ENCODE data around the gene DCAF8L2. TPM values are rescaled to one million over a fixed set of nuclear protein-coding genes. Genes with fewer than 3 reads are reported as not detected.
"Not testable (repeated sequence)": the region's sequence is repeated elsewhere in the genome, so short reads cannot be mapped to it uniquely, and the experiment has no call there.

DCAF8L2 gene
- total RNA-seq (2016; rRNA removed; fragmentation: Illumina TruSeq; extraction: Trizol) = not detected in 2 replicates
- not detected in 2 replicates for total RNA-seq (2016; cell fraction: cytosol; rRNA removed; fragmentation: Illumina TruSeq; extraction: Trizol; ENCODE audit: low read depth)
- not detected in 2 replicates for total RNA-seq (2016; cell fraction: insoluble cytoplasmic fraction; rRNA removed; fragmentation: Illumina TruSeq; extraction: Trizol)
- total RNA-seq (2016; cell fraction: membrane; rRNA removed; fragmentation: Illumina TruSeq; extraction: Trizol) = not detected in 2 replicates
- total RNA-seq (2016; cell fraction: nucleus; rRNA removed; fragmentation: Illumina TruSeq; extraction: Trizol) = not detected in 2 replicates
- not detected in 2 replicates for polyA plus RNA-seq (2011; rRNA removed)
- polyA plus RNA-seq (2011; cell fraction: cytosol; rRNA removed) = not detected in 2 replicates
- not detected in 2 replicates for polyA plus RNA-seq (2011; cell fraction: nucleus; rRNA removed)
- not detected in 2 replicates for polyA plus RNA-seq (2012)
- polyA plus RNA-seq (2016; cell fraction: cytosol; fragmentation: Illumina TruSeq; extraction: Trizol; ENCODE audit: low read depth) = not detected in 2 replicates
- polyA plus RNA-seq (2016; cell fraction: insoluble cytoplasmic fraction; fragmentation: Illumina TruSeq; extraction: Trizol; ENCODE audit: low read depth) = not detected in 2 replicates
- not detected in 2 replicates for polyA plus RNA-seq (2016; cell fraction: membrane; fragmentation: Illumina TruSeq; extraction: Trizol; ENCODE audit: low read depth)
- polyA plus RNA-seq (2016; cell fraction: nucleus; fragmentation: Illumina TruSeq; extraction: Trizol; ENCODE audit: insufficient read depth, low read depth) = not detected in 2 replicates
- polyA minus RNA-seq (2011; rRNA and poly(A)+ RNA removed; ENCODE audit: low replicate concordance) = not detected in 2 replicates
- not detected in 2 replicates for polyA minus RNA-seq (2011; cell fraction: cytosol; rRNA and poly(A)+ RNA removed)
- not detected in 2 replicates for polyA minus RNA-seq (2011; cell fraction: nucleus; rRNA and poly(A)+ RNA removed)
- Bru-seq, nascent RNA = percentile 1 among the genes with signal in this experiment
- not detected for BruChase-seq, experiment 1, labeled RNA remaining after a 6-hour chase
- BruChase-seq, experiment 2, labeled RNA remaining after a 2-hour chase = not detected
- long read RNA-seq, experiment 1 = 0 reads
- long read RNA-seq, experiment 2 = 0 reads

DNA sequence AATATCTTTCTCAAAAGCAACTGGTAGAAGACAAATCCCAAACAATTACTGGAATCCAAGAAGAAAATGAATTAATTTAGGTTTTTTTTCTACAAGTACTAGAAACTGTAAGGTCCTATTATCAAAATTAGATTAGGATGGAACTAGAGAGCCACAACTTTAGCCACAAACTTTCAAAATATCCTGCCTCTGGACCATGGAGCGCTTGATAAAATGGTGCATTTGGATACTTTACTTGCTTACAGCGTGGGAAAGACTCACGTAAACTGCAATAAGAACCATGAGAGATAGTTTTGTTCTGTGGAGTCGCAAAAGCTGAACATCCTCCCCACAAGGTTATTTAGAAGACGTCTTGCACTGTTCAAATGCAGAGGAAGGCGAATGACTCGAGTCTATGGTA, at the start of gene DCAF8L2:
TSS of gene DCAF8L2 (plus strand) at position 301 of the 400 bp plus-strand sequence. CDS start 156,552 bp downstream, outside the sequence.
- in situ Hi-C loops (cut with HindIII; ENCODE audit: extremely low pct_ligation_motif_present, low pct_unique_long_range_greater_than_20kb) (no loop called here), intact Hi-C loops (cut with micrococcal nuclease; ENCODE audit: unreplicated experiment) (no loop called here)
- 64% methylated on average over 7 of the region's 7 CpGs for WGBS (ENCODE audit: low lambda C conversion rate)
- POLR2A ChIA-PET = no interaction called here
- no peak for DNase-seq (ENCODE audit: low spot score)
- no peak for TF ChIP-seq HMG20A (CRISPR knock-in tag; IDR thresholded peaks at IDR 0.05; ENCODE audit: borderline replicate concordance)
- TF ChIP-seq CCDC6 (CRISPR knock-in tag; IDR thresholded peaks at IDR 0.05) = no peak
- no peak for TF ChIP-seq RFX5 (IDR thresholded peaks at IDR 0.05; ENCODE audit: low read depth, low read length)
- no peak for TF ChIP-seq SUZ12 (IDR thresholded peaks at IDR 0.05; ENCODE audit: low read depth, low read length)
- TF ChIP-seq ZNF510 (CRISPR knock-in tag; IDR thresholded peaks at IDR 0.05; ENCODE audit: low read depth) = no peak
- no peak for TF ChIP-seq FIP1L1 (IDR thresholded peaks at IDR 0.05; ENCODE audit: borderline replicate concordance, insufficient read depth, low read depth, low read length)
- no peak for TF ChIP-seq HMG20B (CRISPR knock-in tag; conservative IDR thresholded peaks at IDR 0.05)
- TF ChIP-seq ZKSCAN5 (CRISPR knock-in tag; IDR thresholded peaks at IDR 0.05) = no peak
- no peak for TF ChIP-seq ZNF263 (CRISPR knock-in tag; IDR thresholded peaks at IDR 0.05)
- no peak for TF ChIP-seq ZNF737 (CRISPR knock-in tag; IDR thresholded peaks at IDR 0.05; ENCODE audit: borderline replicate concordance)
- no peak for TF ChIP-seq RBM22 (optimal IDR thresholded peaks at IDR 0.05; ENCODE audit: low read length)
- TF ChIP-seq ZNF274 (CRISPR knock-in tag; IDR thresholded peaks at IDR 0.05) = no peak
- no peaks in the 10 kb centered on the region for H4K20me1 ChIP-seq (ENCODE audit: insufficient read depth, low read length)
- no peaks in the 10 kb centered on the region for H3K79me2 ChIP-seq (ENCODE audit: insufficient read depth, low read length)
- CTCF ChIA-PET (ENCODE audit: low intra/inter-chr PET ratio, low total read pairs) = no interaction called here
- no peaks in the 10 kb centered on the region for H3K9me3 ChIP-seq (ENCODE audit: low read length)
- no peak within 1 kb of the TSS for H2AFZ ChIP-seq (ENCODE audit: low read length)
- no peak within 1 kb of the TSS for H3K9ac ChIP-seq (ENCODE audit: insufficient read depth, low read depth, low read length)
- H3K27ac ChIP-seq (ENCODE audit: extremely low read length, insufficient read depth, low read length) = no peak within 1 kb of the TSS
- no peak for ATAC-seq
- BruUV-seq (replicated peaks) = no TSS peak
- no peak for FAIRE-seq
- H3K4me3 ChIP-seq (replicated peaks in 1 of 3; ENCODE audit: insufficient read depth in 1 of 3, low read depth in 2 of 3, low read length in 3 of 3) = no peak within 1 kb of the TSS
- H3K27me3 ChIP-seq (ENCODE audit: control insufficient read depth in 1 of 2, insufficient read depth in 2 of 2, low read length in 2 of 2) = no peaks in the 10 kb centered on the region
- no peaks in the 10 kb centered on the region for H3K4me1 ChIP-seq (ENCODE audit: insufficient read depth, low read length)
- H3K36me3 ChIP-seq (replicated peaks in 1 of 2; ENCODE audit: control insufficient read depth in 1 of 2, insufficient read depth in 2 of 2, low read length in 2 of 2) = no peaks in the 10 kb centered on the region
- no peak within 1 kb of the TSS for H3K4me2 ChIP-seq (ENCODE audit: low read depth, low read length)

DNA sequence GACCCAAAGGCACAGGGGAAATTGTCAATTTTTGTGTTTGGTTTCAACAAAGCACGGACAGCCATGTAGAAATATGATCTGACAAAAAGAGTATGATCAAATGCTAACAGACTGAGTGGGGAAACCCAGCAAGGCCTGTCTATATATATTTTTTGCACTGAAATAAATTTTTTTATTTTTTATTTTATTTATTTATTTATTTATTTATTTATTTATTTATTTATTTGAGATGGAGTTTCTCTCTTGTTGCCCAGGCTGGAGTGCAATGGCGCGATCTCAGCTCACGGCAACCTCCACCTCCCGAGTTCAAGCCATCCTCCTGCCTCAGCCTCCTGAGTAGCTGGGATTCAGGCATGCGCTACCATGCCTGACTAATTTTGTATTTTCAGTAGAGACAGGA, 49.0 kb upstream of the DCAF8L2 start:
- H3K79me2 ChIP-seq (ENCODE audit: insufficient read depth, low read length); POLR2A ChIA-PET; DNase-seq (ENCODE audit: low spot score); ATAC-seq; in situ Hi-C loops (cut with HindIII; ENCODE audit: extremely low pct_ligation_motif_present, low pct_unique_long_range_greater_than_20kb); H3K4me1 ChIP-seq (ENCODE audit: insufficient read depth, low read length); H3K4me2 ChIP-seq (ENCODE audit: low read depth, low read length); BruUV-seq (replicated peaks); H3K9me3 ChIP-seq (ENCODE audit: low read length); H3K27ac ChIP-seq (ENCODE audit: extremely low read length, insufficient read depth, low read length); H3K27me3 ChIP-seq (ENCODE audit: control insufficient read depth in 1 of 2, insufficient read depth in 2 of 2, low read length in 2 of 2); H2AFZ ChIP-seq (ENCODE audit: low read length); H3K36me3 ChIP-seq (replicated peaks in 1 of 2; ENCODE audit: control insufficient read depth in 1 of 2, insufficient read depth in 2 of 2, low read length in 2 of 2); H3K4me3 ChIP-seq (replicated peaks in 1 of 3; ENCODE audit: insufficient read depth in 1 of 3, low read depth in 2 of 3, low read length in 3 of 3); H3K9ac ChIP-seq (ENCODE audit: insufficient read depth, low read depth, low read length); CTCF ChIA-PET (ENCODE audit: low intra/inter-chr PET ratio, low total read pairs); H4K20me1 ChIP-seq (ENCODE audit: insufficient read depth, low read length); FAIRE-seq: not testable (repeated sequence)
- intact Hi-C loops (cut with micrococcal nuclease; ENCODE audit: unreplicated experiment) = loop anchor here (10.0 kb wide), 1 partner anchor 96 kb away; no protein-coding TSS in a partner anchor
- 70% methylated on average over 6 of the region's 6 CpGs for WGBS (ENCODE audit: low lambda C conversion rate)

All from HepG2 (cell line).